PC-3 (cell line): ENCODE results near the gene TLR8. TPM values are rescaled to one million over a fixed set of nuclear protein-coding genes. Genes with fewer than 3 reads are reported as not detected.

ENCODE experiments used
- ATAC-seq: fragments of 200-7000 bp; cut with Tn5 transposase; 2 replicates; pipeline ENCODE4 v1.9.1; 2020; ENCODE audit warnings: mild to moderate bottlenecking, moderate library complexity
- BruUV-seq: library from RNA; stranded (reverse); fragments of 400-500 nt; replicated peaks from 2 replicates; lab custom pipeline; 2021; lab: Mats Ljungman, UMichigan
- CTCF ChIA-PET: fragments of 300-600 bp; sonication (Branson Sonifier 250); formaldehyde crosslinking; loops from one replicate; lab custom pipeline; 2022; ENCODE audit warnings: antibody characterized with exemption; lab: Charles Lee
- POLR2A ChIA-PET: fragments of 300-600 bp; sonication (Branson Sonifier 250); formaldehyde crosslinking; loops from one replicate; lab custom pipeline; 2022; ENCODE audit warnings: antibody characterized with exemption; ENCODE audit not compliant: unreplicated experiment; lab: Charles Lee
- DNase-seq: peaks from one replicate; pipeline ENCODE4 v3.0.0-alpha.2; 2015
- H2AFZ ChIP-seq: fragments of 300-600 bp; sonication (generic); 2 replicates; pipeline ENCODE4 v1.6.0; 2016; ENCODE audit warnings: antibody characterized with exemption, low read length
- H3F3A ChIP-seq: fragments of 300-600 bp; sonication (generic); one replicate; pipeline ENCODE4 v1.6.0; 2017; ENCODE audit warnings: antibody characterized with exemption, low read length, control low read depth, mild to moderate bottlenecking; ENCODE audit not compliant: unreplicated experiment
- H3K27ac ChIP-seq: fragments of 300-600 bp; sonication (generic); 2 replicates; pipeline ENCODE4 v1.5.1; 2016; ENCODE audit warnings: mild to moderate bottlenecking, low read length
- H3K27me3 ChIP-seq: fragments of 300-600 bp; sonication (generic); 2 replicates; pipeline ENCODE4 v1.6.1; 2016; ENCODE audit warnings: low read length, mixed read lengths
- H3K36me3 ChIP-seq: fragments of 300-600 bp; sonication (generic); 2 replicates; pipeline ENCODE4 v1.6.1; 2016; ENCODE audit warnings: low read depth, mixed run types, low read length, mixed read lengths
- H3K4me1 ChIP-seq: fragments of 300-600 bp; sonication (generic); 2 replicates; pipeline ENCODE4 v1.5.1; 2016; ENCODE audit warnings: low read length; ENCODE audit not compliant: insufficient read depth
- H3K4me2 ChIP-seq: fragments of 300-600 bp; sonication (generic); 2 replicates; pipeline ENCODE4 v1.6.0; 2016; ENCODE audit warnings: low read length
- H3K4me3 ChIP-seq: fragments of 300-600 bp; sonication (generic); 2 replicates; pipeline ENCODE4 v1.5.1; 2016; ENCODE audit warnings: mild to moderate bottlenecking, low read length, mixed read lengths
- H3K79me2 ChIP-seq: fragments of 300-600 bp; sonication (generic); 2 replicates; pipeline ENCODE4 v1.6.1; 2017; ENCODE audit warnings: low read length, mixed read lengths
- H3K9ac ChIP-seq: fragments of 300-600 bp; sonication (generic); 2 replicates; pipeline ENCODE4 v1.6.0; 2016; ENCODE audit warnings: mild to moderate bottlenecking, low read length
- H3K9me2 ChIP-seq: fragments of 300-600 bp; sonication (generic); replicated peaks from 2 replicates; pipeline ENCODE4 v1.6.1; 2016; ENCODE audit warnings: mixed run types, low read length, mixed read lengths
- H3K9me3 ChIP-seq: fragments of 300-600 bp; sonication (generic); 2 replicates; pipeline ENCODE4 v1.6.1; 2016; ENCODE audit warnings: low read length, mixed read lengths
- H4K20me1 ChIP-seq: fragments of 300-600 bp; sonication (generic); 2 replicates; pipeline ENCODE4 v1.6.1; 2016; ENCODE audit warnings: low read length, mixed read lengths
- EZH2 ChIP-seq: fragments of 300-600 bp; sonication (generic); IDR thresholded peaks from one replicate; pipeline ENCODE4 v1.6.1; 2017; ENCODE audit warnings: antibody characterized with exemption, mild to moderate bottlenecking, low read length; ENCODE audit not compliant: unreplicated experiment
- EZH2phosphoT487 ChIP-seq: fragments of 300-600 bp; sonication (generic); IDR thresholded peaks from 2 replicates; pipeline ENCODE4 v1.6.1; 2018; ENCODE audit warnings: mild to moderate bottlenecking, antibody characterized with exemption, low read length, borderline replicate concordance
- intact Hi-C: fragments of 100-400 bp; cut with micrococcal nuclease; formaldehyde crosslinking; loops from 2 replicates; pipeline ENCODE4 v1.9.0; 2023
- total RNA-seq: library from RNA; depleted of rRNA; stranded (reverse); fragments of >200 nt; gene quantifications from 2 replicates; pipeline ENCODE4 v1.2.3, GENCODE V29; 2014
- TF ChIP-seq, protein P1 (sequence below): fragments of 300-600 bp; sonication (generic); conservative IDR thresholded peaks from 2 replicates; pipeline ENCODE4 v1.5.1; 2017; ENCODE audit warnings: antibody characterized with exemption, low read depth, mild to moderate bottlenecking, low read length

Gene TLR8
- total RNA-seq, 1 experiment from 2014 or later: not detected

- CTCF ChIA-PET: no interaction called here
These were observed 42.1 kb downstream of the TLR8 start for GRCh38 chrX:12948495-12948894.

DNA sequence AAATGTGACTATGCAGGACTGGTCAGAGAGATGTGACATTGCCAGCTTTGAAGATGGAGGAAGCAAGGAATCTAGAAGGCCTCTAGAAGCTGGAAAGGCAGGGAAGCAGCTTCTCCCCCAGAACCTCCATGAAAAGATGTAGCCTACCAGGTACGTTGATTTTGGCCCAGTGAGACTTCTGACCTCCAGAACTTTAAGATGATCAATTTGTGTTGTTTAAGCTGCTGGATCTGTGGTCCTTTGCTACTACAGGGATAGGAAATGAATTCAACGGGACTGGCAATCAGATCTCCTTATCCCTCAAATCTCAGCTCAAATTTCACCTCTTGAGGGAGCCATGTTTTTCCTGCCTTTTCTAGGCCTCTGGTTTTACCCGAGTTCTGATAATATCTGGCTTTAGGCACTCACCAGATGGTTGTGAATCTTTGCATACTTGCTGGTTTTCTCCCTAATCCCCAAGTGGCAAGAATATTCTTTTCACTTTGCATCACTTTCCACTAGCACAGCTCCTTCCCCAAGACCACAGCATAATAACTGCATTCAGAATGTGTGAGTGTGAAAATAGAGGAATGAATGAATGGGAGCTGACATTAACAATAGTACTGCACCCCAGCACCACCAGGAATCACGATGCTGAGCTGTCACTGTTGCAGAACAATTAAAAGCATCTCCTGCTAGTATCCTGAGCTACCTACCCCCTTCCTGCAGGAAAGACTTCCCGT lies 42.9 kb downstream of the TLR8 start:
- DNase-seq: no peak
- intact Hi-C loops: loop anchor here (5.0 kb wide), 1 partner anchor 38 kb away; no protein-coding TSS in a partner anchor
- Histone ChIP-seq H2AFZ (no peak overlapping the region), H3F3A (no peaks in the 10 kb centered on the region), H3K9ac (no peak overlapping the region), H3K9me2 (no peaks in the 10 kb centered on the region), H3K4me3 (no peak overlapping the region), H3K27ac (no peak overlapping the region), H3K79me2 (no peaks in the 10 kb centered on the region), H3K27me3 (no peaks in the 10 kb centered on the region), H3K4me1 (peaks cover 25% of the 10 kb centered on the region), H4K20me1 (no peaks in the 10 kb centered on the region), H3K4me2 (no peak overlapping the region), H3K9me3 (no peaks in the 10 kb centered on the region), H3K36me3 (no peaks in the 10 kb centered on the region)
- ATAC-seq: no peak
- BruUV-seq: no TSS peak
- POLR2A ChIA-PET: no interaction called here
- TF ChIP-seq, protein P1, sequence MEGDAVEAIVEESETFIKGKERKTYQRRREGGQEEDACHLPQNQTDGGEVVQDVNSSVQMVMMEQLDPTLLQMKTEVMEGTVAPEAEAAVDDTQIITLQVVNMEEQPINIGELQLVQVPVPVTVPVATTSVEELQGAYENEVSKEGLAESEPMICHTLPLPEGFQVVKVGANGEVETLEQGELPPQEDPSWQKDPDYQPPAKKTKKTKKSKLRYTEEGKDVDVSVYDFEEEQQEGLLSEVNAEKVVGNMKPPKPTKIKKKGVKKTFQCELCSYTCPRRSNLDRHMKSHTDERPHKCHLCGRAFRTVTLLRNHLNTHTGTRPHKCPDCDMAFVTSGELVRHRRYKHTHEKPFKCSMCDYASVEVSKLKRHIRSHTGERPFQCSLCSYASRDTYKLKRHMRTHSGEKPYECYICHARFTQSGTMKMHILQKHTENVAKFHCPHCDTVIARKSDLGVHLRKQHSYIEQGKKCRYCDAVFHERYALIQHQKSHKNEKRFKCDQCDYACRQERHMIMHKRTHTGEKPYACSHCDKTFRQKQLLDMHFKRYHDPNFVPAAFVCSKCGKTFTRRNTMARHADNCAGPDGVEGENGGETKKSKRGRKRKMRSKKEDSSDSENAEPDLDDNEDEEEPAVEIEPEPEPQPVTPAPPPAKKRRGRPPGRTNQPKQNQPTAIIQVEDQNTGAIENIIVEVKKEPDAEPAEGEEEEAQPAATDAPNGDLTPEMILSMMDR: no peak
- TF ChIP-seq EZH2 (no peak), EZH2phosphoT487 (no peak)
- CTCF ChIA-PET: interaction anchor here (0.5 kb wide), 1 partner anchor 171 kb away, joined by 4 read pairs; no protein-coding TSS in a partner anchor

More at GRCh38 chrX:12948495-12948894, 42.1 kb downstream of the TLR8 start:
- no peak overlapping the region for H2AFZ ChIP-seq
- no peak overlapping the region for H3K4me3 ChIP-seq
- H3K27me3 ChIP-seq: no peaks in the 10 kb centered on the region
- intact Hi-C loops: loop anchor here (5.0 kb wide), 1 partner anchor 39 kb away; no protein-coding TSS in a partner anchor
- POLR2A ChIA-PET: no interaction called here
- no peaks in the 10 kb centered on the region for H4K20me1 ChIP-seq
- no peaks in the 10 kb centered on the region for H3K36me3 ChIP-seq
- H3K9me3 ChIP-seq: no peaks in the 10 kb centered on the region
- H3K9ac ChIP-seq: no peak overlapping the region
- no peaks in the 10 kb centered on the region for H3K79me2 ChIP-seq
- H3K4me1 ChIP-seq: peaks cover 25% of the 10 kb centered on the region
- H3F3A ChIP-seq: no peaks in the 10 kb centered on the region
- H3K27ac ChIP-seq: no peak overlapping the region
- TF ChIP-seq EZH2 (no peak), EZH2phosphoT487 (no peak)
- TF ChIP-seq, protein P1: no peak
- ATAC-seq: no peak
- no peaks in the 10 kb centered on the region for H3K9me2 ChIP-seq
- no peak for DNase-seq
- H3K4me2 ChIP-seq: no peak overlapping the region
- no TSS peak for BruUV-seq
